Measurements from ENCODE around the gene PIK3R5.
"Not testable (repeated sequence)": the region's sequence is repeated elsewhere in the genome, so short reads cannot be mapped to it uniquely, and the experiment has no call there.

PIK3R5 gene

DNA sequence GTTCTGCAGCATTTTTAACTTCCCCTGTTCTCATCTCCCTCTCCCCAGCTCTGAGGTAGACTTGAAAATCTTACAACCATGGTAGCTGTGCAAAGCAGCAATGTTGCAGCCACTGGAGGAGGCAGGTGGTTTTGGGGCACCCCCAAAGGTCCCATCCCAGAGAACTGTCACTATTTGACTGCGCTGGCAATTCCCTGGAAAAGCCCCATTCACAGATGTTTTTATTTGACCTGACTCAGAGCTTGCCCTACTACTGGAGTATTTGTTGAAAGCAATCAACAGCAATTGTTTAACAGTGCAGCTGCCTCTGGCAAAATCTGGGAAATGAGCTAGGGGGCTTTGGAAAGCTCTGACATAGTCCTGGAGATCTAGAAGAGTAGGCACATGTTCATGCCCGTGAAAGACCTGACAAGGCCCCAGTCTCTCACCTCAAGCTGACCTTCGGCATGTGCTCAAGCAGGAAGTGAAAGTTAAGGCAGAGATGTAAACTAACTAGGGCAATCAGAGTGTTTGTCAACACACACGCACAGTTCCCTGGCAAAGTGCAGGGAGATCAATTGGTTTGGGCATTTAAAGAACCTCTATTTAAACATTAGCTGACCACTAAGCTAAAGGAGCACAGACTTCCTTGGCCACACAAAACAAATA, 19.7 kb upstream of the PIK3R5 start:
- DNase-seq, result no peak

DNA sequence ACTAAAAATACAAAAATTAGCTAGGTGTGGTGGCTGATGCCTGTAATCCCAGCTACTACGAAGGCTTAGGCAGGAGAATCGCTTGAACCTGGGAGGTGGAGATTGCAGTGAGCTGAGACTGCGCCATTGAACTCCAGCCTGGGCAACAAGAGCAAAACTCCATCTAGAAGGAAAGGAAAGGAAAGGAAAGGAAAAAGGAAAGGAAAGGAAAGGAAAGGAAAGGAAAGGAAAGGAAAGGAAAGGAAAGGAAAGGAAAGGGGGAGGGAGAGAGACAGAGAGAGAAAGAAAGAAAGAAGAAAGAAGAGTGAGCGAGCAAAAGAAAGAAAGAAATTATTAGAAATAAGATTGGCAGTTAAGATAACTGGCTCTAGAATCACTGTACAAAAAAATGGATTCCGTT, 18.7 kb upstream of the PIK3R5 start:
- DNase-seq, result not testable (repeated sequence)

- no peak for DNase-seq
Observed at GRCh38 chr17:8981443-8981842, 15.9 kb upstream of the PIK3R5 start.

DNA sequence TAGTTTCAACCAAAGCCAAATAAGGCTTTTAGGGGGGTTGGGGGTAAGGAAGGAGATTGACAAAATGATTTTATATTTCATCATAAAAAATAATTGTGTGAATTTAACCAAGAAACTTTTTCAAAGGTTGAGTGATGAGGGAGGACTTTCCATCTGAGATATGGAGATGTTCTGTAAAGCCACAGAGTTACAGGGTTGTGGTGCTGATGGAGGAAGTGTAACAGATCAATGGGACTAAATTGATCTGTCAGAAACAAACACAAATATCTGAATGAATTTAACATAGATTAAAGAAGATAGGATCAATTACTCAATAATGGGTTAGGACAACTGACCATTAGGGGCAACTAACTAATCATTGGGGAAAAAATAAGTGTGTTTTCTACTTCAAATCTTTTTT, 14.2 kb upstream of the PIK3R5 start:
- no peak for DNase-seq

GRCh38 chr17:8976638-8977037, 11.1 kb upstream of the PIK3R5 start:
- no peak for DNase-seq

GRCh38 chr17:8975091-8975725, 9.7 kb upstream of the PIK3R5 start:
- DNase-seq, result no peak

- no peak for DNase-seq
Observed at GRCh38 chr17:8969901-8970300, 4.4 kb upstream of the PIK3R5 start.

- no peak for DNase-seq
Observed at GRCh38 chr17:8968503-8968902, 3.0 kb upstream of the PIK3R5 start.

- no peak for DNase-seq
Observed at GRCh38 chr17:8967861-8968260, 2.4 kb upstream of the PIK3R5 start.

GRCh38 chr17:8966926-8967325, 1.4 kb upstream of the PIK3R5 start:
- no peak for DNase-seq

DNA sequence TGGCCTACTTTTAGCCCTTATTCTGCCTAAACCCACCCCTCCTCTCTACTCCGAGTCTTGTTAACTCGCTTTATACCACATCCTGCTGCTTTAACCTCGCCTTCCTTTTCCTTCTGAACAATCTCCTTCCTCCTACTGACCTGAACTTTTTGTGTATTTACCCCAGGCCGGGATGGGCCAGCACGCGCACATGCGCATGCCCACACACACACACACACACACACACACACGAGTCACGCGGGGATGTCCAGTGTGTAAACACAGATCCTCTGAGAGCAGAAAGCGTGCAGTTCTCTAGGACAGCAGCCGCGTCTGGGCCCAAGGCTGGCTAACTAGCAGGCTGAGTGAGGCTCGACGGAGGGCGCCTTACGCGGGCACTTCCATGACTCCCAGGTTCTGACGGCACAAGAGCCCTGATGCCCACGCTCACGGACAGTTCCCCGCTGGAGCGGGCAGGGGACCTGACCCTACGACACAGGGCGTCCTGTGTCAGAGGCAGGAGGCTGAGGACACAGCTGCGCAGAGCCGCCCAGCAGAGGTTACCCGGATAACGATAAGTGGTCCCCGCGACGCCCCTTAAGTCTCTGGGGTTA, 610 bp downstream of the PIK3R5 start:
- DNase-seq, result peak; percentile 79

DNA sequence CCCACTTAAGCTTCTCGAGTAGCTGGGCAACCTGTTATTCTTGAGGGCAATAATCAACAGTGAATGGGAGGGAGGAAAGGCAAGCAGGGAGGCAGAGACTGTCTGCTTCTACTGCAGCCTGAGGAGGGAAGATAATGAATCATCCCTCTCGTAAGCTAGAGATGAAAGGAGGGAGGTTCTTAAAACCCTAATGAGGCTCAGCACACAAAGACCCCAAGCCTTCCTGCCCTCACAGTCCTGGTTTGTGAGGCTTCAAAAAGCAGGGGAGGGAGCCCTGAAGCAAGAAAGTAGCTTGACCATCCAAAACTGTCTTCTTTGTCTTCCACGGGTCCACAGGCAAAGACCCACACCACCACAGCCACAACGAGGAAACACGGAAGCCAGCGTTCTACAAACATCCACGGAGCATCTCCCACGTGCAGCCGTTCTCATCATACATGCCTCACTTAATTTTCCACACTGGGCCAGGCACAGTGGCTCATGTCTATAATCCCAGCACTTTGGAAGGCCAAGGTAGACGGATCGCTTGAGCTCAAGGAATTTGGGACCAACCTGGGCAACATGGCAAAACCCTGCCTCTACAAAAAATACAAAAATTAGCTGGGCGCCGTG, 1.8 kb downstream of the PIK3R5 start:
- DNase-seq, result no peak

DNA sequence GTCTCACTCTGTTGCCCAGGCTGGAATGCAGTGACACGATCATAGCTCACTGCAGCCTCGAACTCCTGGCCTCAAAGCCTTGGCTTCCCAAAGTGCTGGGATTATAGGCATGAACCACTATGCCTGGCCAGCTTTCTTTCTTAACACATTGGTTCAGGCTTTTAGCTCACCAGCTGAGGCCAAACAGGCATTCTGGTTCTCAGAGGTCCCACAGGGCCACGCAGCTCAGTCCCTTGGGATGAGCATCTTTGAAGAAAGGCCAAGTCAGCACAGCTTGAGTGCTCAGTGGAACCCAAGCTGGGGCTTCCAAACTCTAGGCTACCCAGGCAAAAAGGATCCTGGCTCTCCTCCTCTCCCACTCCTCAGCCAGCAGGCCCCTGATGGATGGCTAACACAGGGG, 2.5 kb downstream of the PIK3R5 start:
- DNase-seq, result no peak

DNA sequence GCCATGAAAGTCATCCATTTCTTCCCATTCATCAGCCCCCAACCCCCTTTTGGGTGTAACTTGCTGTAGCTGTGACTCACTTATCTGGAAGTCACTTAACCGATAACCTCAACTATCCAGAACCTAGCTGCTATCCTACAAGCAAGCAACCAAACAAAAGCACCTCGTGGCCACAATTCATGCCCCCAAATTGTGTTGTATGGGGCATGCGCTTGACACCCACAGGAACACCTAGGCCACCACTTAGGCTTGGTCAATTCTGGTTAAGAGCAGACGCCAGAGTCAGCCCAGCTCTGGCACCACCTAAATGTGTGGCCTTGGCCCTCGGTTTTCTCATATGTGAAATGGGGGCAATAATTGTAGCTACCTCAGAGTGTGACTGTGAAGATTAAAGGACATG, 3.7 kb downstream of the PIK3R5 start:
- no peak for DNase-seq

- DNase-seq, result no peak
Observed at GRCh38 chr17:8960325-8961140, 5.0 kb downstream of the PIK3R5 start.

DNA sequence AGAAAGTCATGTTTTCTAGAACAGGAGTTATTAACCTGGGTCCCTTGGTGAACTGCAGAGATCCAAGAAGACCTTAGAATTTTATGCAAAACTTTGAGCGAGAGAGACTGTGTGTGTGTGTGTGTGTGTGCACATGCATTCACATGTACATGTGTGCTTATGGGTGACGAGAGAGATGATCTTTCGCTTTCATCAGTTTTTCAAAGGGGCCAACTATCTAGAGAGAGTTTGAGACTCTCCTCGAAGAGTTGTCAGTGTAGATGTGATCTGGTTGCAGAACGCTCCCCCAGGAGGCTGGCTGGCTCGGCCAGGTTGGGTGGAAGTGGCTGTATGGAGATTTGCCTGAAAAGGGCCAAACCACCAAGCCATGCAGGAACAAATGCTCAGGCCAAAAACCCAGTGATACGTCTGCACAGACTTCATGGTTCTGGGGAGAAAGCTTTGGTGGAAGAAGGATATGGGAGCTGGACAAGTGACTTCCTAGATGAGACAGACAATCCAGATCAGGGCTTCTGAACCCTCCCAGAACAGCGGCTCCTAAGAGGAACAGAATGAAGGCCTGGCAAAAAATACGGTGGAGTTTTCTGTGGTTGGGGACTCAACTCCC, 6.1 kb downstream of the PIK3R5 start:
- no peak for DNase-seq

- DNase-seq, result no peak
Observed at GRCh38 chr17:8957721-8958120, 7.8 kb downstream of the PIK3R5 start.

- DNase-seq, result no peak
Observed at GRCh38 chr17:8956465-8956902, 9.0 kb downstream of the PIK3R5 start.

- DNase-seq, result no peak
Observed at GRCh38 chr17:8955021-8955959, 10.2 kb downstream of the PIK3R5 start.

DNA sequence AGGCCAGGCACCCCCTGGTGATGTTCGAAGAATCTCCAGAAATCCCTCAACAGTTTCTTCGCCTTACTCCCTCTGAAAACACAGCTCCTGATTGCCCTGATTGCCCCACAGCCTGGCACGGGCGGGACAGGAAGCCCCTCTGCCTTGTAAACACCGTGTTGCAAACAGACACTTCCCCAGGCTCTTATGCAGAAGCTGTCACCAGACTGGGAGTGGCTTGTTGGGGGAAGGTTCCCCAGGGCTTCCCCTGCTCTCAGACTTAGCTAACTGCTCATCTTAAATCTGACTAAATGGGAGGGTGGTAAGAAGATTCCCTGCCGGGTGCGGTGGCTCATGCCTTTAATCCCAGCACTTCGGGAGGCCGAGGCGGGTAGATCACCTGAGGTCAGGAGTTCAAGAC, 11.2 kb downstream of the PIK3R5 start:
- DNase-seq, result peak; percentile 89

- DNase-seq, result no peak
Observed at GRCh38 chr17:8953156-8953885, 12.2 kb downstream of the PIK3R5 start.

Measured in activated effector memory CD4-positive, alpha-beta T cell treated with anti-CD3 and anti-CD28 coated beads, Interleukin-2, amount 50 U/mL, for 16 hours (primary cell).